Measurements from ENCODE around the gene DNAJC3. TPM values are rescaled to one million over a fixed set of nuclear protein-coding genes. Genes with fewer than 3 reads are reported as not detected.
A peak's percentile ranks its signal among the peaks of the same experiment; 100 is the strongest.

The DNAJC3 gene
- total and polyA plus RNA-seq, 9 of the 15 experiments (the other 6 are each of a cell fraction or from before 2014, with no cell fraction given), result 7.8 to 21.8 (median 10.4) TPM

DNA sequence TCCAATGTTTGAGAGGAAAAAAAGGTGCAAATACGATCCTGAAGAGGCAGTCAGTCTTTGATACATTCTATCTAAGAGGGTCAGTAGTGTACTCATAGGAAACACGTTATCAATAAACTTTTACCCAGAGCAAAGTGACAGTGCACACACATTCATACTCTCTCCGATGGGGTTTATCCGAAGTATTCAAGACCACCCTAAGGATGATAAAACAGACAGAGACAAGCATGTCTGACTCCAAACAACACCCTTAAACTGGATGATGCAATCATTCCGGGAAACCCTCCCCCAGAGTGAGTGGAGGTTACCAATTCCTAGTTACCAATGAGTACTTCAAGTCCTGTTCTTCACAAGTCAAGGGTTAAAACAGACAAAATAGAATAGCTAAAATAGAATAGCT lies 79.1 kb downstream of the DNAJC3 start (continued):
- no peak for TF ChIP-seq TAL1 (IDR thresholded peaks at IDR 0.05)
- no peak for TF ChIP-seq BCOR (IDR thresholded peaks at IDR 0.05)
- TF ChIP-seq NEUROD1 (IDR thresholded peaks at IDR 0.05; ENCODE audit: borderline replicate concordance, low read depth, low read length, partially characterized antibody), result no peak
- TF ChIP-seq, protein P1, sequence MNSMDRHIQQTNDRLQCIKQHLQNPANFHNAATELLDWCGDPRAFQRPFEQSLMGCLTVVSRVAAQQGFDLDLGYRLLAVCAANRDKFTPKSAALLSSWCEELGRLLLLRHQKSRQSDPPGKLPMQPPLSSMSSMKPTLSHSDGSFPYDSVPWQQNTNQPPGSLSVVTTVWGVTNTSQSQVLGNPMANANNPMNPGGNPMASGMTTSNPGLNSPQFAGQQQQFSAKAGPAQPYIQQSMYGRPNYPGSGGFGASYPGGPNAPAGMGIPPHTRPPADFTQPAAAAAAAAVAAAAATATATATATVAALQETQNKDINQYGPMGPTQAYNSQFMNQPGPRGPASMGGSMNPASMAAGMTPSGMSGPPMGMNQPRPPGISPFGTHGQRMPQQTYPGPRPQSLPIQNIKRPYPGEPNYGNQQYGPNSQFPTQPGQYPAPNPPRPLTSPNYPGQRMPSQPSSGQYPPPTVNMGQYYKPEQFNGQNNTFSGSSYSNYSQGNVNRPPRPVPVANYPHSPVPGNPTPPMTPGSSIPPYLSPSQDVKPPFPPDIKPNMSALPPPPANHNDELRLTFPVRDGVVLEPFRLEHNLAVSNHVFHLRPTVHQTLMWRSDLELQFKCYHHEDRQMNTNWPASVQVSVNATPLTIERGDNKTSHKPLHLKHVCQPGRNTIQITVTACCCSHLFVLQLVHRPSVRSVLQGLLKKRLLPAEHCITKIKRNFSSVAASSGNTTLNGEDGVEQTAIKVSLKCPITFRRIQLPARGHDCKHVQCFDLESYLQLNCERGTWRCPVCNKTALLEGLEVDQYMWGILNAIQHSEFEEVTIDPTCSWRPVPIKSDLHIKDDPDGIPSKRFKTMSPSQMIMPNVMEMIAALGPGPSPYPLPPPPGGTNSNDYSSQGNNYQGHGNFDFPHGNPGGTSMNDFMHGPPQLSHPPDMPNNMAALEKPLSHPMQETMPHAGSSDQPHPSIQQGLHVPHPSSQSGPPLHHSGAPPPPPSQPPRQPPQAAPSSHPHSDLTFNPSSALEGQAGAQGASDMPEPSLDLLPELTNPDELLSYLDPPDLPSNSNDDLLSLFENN (IDR thresholded peaks at IDR 0.05; ENCODE audit: low read depth in 2 of 2, low read length in 2 of 2), result no peak
- no peak for TF ChIP-seq BRF1 (IDR thresholded peaks at IDR 0.05; ENCODE audit: borderline replicate concordance, extremely low read depth, insufficient read length)
- TF ChIP-seq, protein P2, sequence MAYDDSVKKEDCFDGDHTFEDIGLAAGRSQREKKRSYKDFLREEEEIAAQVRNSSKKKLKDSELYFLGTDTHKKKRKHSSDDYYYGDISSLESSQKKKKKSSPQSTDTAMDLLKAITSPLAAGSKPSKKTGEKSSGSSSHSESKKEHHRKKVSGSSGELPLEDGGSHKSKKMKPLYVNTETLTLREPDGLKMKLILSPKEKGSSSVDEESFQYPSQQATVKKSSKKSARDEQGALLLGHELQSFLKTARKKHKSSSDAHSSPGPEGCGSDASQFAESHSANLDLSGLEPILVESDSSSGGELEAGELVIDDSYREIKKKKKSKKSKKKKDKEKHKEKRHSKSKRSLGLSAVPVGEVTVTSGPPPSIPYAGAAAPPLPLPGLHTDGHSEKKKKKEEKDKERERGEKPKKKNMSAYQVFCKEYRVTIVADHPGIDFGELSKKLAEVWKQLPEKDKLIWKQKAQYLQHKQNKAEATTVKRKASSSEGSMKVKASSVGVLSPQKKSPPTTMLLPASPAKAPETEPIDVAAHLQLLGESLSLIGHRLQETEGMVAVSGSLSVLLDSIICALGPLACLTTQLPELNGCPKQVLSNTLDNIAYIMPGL (CRISPR knock-in tag; IDR thresholded peaks at IDR 0.05), result no peak
- no peak for TF ChIP-seq ZC3H11A (IDR thresholded peaks at IDR 0.05; ENCODE audit: low read depth, low read length)
- TF ChIP-seq, protein P3, sequence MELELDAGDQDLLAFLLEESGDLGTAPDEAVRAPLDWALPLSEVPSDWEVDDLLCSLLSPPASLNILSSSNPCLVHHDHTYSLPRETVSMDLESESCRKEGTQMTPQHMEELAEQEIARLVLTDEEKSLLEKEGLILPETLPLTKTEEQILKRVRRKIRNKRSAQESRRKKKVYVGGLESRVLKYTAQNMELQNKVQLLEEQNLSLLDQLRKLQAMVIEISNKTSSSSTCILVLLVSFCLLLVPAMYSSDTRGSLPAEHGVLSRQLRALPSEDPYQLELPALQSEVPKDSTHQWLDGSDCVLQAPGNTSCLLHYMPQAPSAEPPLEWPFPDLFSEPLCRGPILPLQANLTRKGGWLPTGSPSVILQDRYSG (tag; conservative IDR thresholded peaks at IDR 0.05; ENCODE audit: low read depth), result no peak
- TF ChIP-seq, protein P4, sequence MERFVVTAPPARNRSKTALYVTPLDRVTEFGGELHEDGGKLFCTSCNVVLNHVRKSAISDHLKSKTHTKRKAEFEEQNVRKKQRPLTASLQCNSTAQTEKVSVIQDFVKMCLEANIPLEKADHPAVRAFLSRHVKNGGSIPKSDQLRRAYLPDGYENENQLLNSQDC (CRISPR knock-in tag; IDR thresholded peaks at IDR 0.05), result no peak
- TF ChIP-seq RBFOX2 (IDR thresholded peaks at IDR 0.05; ENCODE audit: low read depth, low read length), result no peak
- TF ChIP-seq, protein P5, sequence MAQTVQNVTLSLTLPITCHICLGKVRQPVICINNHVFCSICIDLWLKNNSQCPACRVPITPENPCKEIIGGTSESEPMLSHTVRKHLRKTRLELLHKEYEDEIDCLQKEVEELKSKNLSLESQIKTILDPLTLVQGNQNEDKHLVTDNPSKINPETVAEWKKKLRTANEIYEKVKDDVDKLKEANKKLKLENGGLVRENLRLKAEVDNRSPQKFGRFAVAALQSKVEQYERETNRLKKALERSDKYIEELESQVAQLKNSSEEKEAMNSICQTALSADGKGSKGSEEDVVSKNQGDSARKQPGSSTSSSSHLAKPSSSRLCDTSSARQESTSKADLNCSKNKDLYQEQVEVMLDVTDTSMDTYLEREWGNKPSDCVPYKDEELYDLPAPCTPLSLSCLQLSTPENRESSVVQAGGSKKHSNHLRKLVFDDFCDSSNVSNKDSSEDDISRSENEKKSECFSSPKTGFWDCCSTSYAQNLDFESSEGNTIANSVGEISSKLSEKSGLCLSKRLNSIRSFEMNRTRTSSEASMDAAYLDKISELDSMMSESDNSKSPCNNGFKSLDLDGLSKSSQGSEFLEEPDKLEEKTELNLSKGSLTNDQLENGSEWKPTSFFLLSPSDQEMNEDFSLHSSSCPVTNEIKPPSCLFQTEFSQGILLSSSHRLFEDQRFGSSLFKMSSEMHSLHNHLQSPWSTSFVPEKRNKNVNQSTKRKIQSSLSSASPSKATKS (CRISPR knock-in tag; IDR thresholded peaks at IDR 0.05), result no peak
- TF ChIP-seq, protein P6, sequence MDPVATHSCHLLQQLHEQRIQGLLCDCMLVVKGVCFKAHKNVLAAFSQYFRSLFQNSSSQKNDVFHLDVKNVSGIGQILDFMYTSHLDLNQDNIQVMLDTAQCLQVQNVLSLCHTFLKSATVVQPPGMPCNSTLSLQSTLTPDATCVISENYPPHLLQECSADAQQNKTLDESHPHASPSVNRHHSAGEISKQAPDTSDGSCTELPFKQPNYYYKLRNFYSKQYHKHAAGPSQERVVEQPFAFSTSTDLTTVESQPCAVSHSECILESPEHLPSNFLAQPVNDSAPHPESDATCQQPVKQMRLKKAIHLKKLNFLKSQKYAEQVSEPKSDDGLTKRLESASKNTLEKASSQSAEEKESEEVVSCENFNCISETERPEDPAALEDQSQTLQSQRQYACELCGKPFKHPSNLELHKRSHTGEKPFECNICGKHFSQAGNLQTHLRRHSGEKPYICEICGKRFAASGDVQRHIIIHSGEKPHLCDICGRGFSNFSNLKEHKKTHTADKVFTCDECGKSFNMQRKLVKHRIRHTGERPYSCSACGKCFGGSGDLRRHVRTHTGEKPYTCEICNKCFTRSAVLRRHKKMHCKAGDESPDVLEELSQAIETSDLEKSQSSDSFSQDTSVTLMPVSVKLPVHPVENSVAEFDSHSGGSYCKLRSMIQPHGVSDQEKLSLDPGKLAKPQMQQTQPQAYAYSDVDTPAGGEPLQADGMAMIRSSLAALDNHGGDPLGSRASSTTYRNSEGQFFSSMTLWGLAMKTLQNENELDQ (CRISPR knock-in tag; IDR thresholded peaks at IDR 0.05; ENCODE audit: borderline replicate concordance), result no peak
- no peak for TF ChIP-seq SMARCE1 (IDR thresholded peaks at IDR 0.05)
- TF ChIP-seq CXXC5 (CRISPR knock-in tag; IDR thresholded peaks at IDR 0.05), result peak; percentile 26
- TF ChIP-seq MEF2D (tag; conservative IDR thresholded peaks at IDR 0.05; ENCODE audit: low read depth), result no peak
- no peak for TF ChIP-seq YBX1 (IDR thresholded peaks at IDR 0.05)
- no peak for TF ChIP-seq ZNF699 (CRISPR knock-in tag; IDR thresholded peaks at IDR 0.05; ENCODE audit: insufficient replicate concordance)
- peak; percentile 50; the same call in 1 of the 2 replicates for TF ChIP-seq SMAD4 (CRISPR knock-in tag; conservative IDR thresholded peaks at IDR 0.05)

Data from K562 (cell line).